ENCODE results near the gene ILKAP.

ILKAP gene

GRCh38 chr2:238227587-238228032 lies 24.1 kb upstream of the ILKAP start:
- no peak for TF ChIP-seq CTCF (IDR thresholded peaks at IDR 0.05; ENCODE audit: control insufficient read depth, extremely low read depth, insufficient read depth)
- DNase-seq (ENCODE audit: low read depth) = no peak

GRCh38 chr2:238226698-238227586 lies 23.4 kb upstream of the ILKAP start:
- H3K4me3 ChIP-seq (ENCODE audit: low read depth, low read length) = no peak overlapping the region
- no peak for DNase-seq (ENCODE audit: low read depth)
- no peak for TF ChIP-seq CTCF (IDR thresholded peaks at IDR 0.05; ENCODE audit: control insufficient read depth, extremely low read depth, insufficient read depth)

More at GRCh38 chr2:238227587-238228032, 24.1 kb upstream of the ILKAP start:
- no peak overlapping the region for H3K4me3 ChIP-seq (ENCODE audit: low read depth, low read length)

GRCh38 chr2:238225911-238226697 lies 22.6 kb upstream of the ILKAP start:
- no peak overlapping the region for H3K4me3 ChIP-seq (ENCODE audit: low read depth, low read length)
- DNase-seq (ENCODE audit: low read depth) = no peak
- no peak for TF ChIP-seq CTCF (IDR thresholded peaks at IDR 0.05; ENCODE audit: control insufficient read depth, extremely low read depth, insufficient read depth)

GRCh38 chr2:238225121-238225520 lies 21.6 kb upstream of the ILKAP start:
- no peak overlapping the region for H3K4me3 ChIP-seq (ENCODE audit: low read depth, low read length)
- no peak for TF ChIP-seq CTCF (IDR thresholded peaks at IDR 0.05; ENCODE audit: control insufficient read depth, extremely low read depth, insufficient read depth)
- DNase-seq (ENCODE audit: low read depth) = no peak

- no peak for TF ChIP-seq CTCF (IDR thresholded peaks at IDR 0.05; ENCODE audit: control insufficient read depth, extremely low read depth, insufficient read depth)
- DNase-seq (ENCODE audit: low read depth) = no peak
- no peak overlapping the region for H3K4me3 ChIP-seq (ENCODE audit: low read depth, low read length)
Measured at GRCh38 chr2:238224356-238225035, 21.0 kb upstream of the ILKAP start.

GRCh38 chr2:238220892-238221521 lies 17.5 kb upstream of the ILKAP start:
- DNase-seq (ENCODE audit: low read depth) = no peak
- TF ChIP-seq CTCF (IDR thresholded peaks at IDR 0.05; ENCODE audit: control insufficient read depth, extremely low read depth, insufficient read depth) = no peak
- no peak overlapping the region for H3K4me3 ChIP-seq (ENCODE audit: low read depth, low read length)
